Fibroblast of lung (primary cell): ENCODE results near the gene PGM5.

Source experiments
- EZH2 ChIP-seq: IDR thresholded peaks from 2 replicates; pipeline ENCODE4 v1.5.1; 2012; ENCODE audit warnings: low read length, control low read depth, mild to moderate bottlenecking; ENCODE audit errors: missing control alignments
- TF ChIP-seq, protein P1 (sequence below), 2 donors: IDR thresholded peaks in 1 of 2; conservative IDR thresholded peaks in 1 of 2; 1 replicate in 1 of 2; 2 replicates in 1 of 2; pipeline ENCODE4 v1.5.1; 2011 to 2012; ENCODE audit warnings: low read length in 2 of 2, control low read depth in 1 of 2, inconsistent platforms in 1 of 2, low read depth in 1 of 2, mild to moderate bottlenecking in 1 of 2

DNA sequence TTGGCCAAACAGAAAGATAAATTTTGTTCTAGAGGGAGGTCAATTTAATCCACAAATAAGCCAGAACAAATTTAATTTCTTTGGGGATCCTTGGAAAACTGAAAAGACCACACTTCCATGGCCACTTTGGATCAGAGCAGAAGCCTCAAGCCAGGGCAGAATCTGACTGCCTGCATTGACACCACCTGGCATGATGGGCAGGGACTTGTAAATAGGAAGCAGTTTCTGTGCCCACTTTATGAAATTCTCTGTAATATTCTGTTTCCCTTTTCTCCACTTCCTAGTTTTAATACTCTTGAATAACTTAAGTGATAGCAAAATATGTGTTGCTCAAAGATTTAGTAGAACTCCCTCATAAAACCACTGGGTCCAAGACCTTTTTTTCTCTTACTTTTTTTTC, 191.0 kb downstream of the PGM5 start:
- TF ChIP-seq, protein P1, sequence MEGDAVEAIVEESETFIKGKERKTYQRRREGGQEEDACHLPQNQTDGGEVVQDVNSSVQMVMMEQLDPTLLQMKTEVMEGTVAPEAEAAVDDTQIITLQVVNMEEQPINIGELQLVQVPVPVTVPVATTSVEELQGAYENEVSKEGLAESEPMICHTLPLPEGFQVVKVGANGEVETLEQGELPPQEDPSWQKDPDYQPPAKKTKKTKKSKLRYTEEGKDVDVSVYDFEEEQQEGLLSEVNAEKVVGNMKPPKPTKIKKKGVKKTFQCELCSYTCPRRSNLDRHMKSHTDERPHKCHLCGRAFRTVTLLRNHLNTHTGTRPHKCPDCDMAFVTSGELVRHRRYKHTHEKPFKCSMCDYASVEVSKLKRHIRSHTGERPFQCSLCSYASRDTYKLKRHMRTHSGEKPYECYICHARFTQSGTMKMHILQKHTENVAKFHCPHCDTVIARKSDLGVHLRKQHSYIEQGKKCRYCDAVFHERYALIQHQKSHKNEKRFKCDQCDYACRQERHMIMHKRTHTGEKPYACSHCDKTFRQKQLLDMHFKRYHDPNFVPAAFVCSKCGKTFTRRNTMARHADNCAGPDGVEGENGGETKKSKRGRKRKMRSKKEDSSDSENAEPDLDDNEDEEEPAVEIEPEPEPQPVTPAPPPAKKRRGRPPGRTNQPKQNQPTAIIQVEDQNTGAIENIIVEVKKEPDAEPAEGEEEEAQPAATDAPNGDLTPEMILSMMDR (conservative IDR thresholded peaks at IDR 0.05 in 1 of 2, IDR thresholded peaks at IDR 0.05 in 1 of 2; ENCODE audit: low read depth in 1 of 2, low read length in 2 of 2): no peak
- no peak for TF ChIP-seq EZH2
